Skeletal muscle satellite cell (primary cell): ENCODE measurements around the gene NRAP.

Source experiments
- H3K27me3 ChIP-seq: 2 replicates; pipeline ENCODE4 v1.7.0; 2013; ENCODE audit warnings: low read length; ENCODE audit not compliant: control insufficient read depth, insufficient read depth
- H3K36me3 ChIP-seq: 2 replicates; pipeline ENCODE4 v1.7.0; 2013; ENCODE audit warnings: mild to moderate bottlenecking, control low read depth, low read length; ENCODE audit not compliant: insufficient read depth
- H3K4me1 ChIP-seq: 2 replicates; pipeline ENCODE4 v1.7.0; 2013; ENCODE audit warnings: low read length; ENCODE audit not compliant: control insufficient read depth, insufficient read depth
- H3K4me2 ChIP-seq: 2 replicates; pipeline ENCODE4 v1.7.0; 2013; ENCODE audit warnings: mild to moderate bottlenecking, low read length
- H3K4me3 ChIP-seq: 2 replicates; pipeline ENCODE4 v1.7.0; 2013; ENCODE audit warnings: low read length
- H3K9ac ChIP-seq: 2 replicates; pipeline ENCODE4 v1.7.0; 2013; ENCODE audit warnings: mild to moderate bottlenecking, low read depth, low read length, moderate library complexity
- H3K9me3 ChIP-seq: replicated peaks from 2 replicates; pipeline ENCODE4 v1.7.0; 2013; ENCODE audit warnings: mild to moderate bottlenecking, control low read depth, low read length

The NRAP gene

DNA sequence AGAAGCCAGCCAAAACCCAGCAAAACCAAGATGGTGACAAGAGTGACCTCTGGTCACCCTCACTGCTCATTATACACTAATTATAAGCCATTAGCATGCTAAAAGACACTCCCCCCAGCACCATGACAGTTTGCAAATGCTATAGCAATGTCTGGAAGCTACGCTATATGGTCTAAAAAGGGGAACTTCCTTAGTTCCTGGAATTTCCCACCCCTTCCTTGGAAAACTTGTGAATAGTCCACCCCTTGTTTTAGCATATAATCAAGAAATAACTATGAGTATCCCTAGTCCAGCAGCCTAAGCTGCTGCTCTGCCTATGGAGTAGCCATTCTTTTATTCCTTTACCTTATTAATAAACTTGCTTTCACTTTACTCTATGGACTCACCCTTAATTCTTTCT is 31.9 kb upstream of the NRAP start:
- Histone ChIP-seq H3K36me3 (peaks cover 22% of the 10 kb centered on the region), H3K9me3 (peaks cover 2% of the 10 kb centered on the region)

DNA sequence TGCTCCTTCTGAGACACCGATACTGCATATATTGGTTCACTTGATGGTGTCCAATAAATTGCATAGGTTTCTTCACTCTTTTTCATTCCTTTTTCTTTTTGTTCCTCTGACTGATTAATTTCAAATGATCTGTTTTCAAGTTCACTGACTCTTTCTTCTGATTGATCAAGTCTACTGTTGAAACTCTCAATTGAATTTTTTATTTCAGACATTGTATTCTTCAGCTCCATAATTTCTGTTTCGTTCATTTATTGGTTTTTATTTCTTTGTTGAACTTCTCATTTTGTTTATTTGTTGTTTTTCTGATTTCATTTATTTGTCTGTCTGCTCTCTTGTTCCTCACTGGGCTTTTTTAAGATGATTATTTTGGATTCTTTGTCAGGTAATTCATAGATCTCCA is 29.5 kb upstream of the NRAP start:
- Histone ChIP-seq H3K4me1 (no peaks in the 10 kb centered on the region), H3K9ac (no peak overlapping the region), H3K4me2 (no peak overlapping the region), H3K9me3 (peaks cover 2% of the 10 kb centered on the region), H3K4me3 (no peak overlapping the region), H3K27me3 (no peaks in the 10 kb centered on the region), H3K36me3 (peaks cover 16% of the 10 kb centered on the region)

More for the DNA sequence above, 31.9 kb upstream of the NRAP start:
- Histone ChIP-seq H3K4me3 (no peak overlapping the region), H3K4me2 (no peak overlapping the region), H3K27me3 (no peaks in the 10 kb centered on the region), H3K9ac (no peak overlapping the region), H3K4me1 (no peaks in the 10 kb centered on the region)

DNA sequence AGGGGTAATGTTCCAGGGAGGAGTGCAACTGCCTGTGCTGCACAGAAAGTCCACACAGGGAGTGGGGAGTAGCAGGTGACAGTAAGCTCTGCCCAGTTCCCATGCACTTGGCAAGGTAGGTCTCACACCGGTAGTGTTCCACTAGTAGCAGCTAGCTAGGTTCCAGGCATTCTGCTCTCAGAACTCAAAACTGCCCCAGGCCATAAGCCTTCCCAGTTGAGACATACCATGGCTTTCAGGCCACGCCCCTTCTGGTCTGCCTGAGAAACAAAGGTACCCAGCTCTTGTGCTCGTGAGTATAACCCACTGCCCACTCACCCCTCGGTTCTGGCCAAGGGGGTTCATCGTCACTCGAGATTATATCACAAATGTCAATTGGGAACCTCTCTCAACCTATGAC is 28.4 kb upstream of the NRAP start:
- H3K9ac ChIP-seq: no peak overlapping the region
- H3K4me2 ChIP-seq: no peak overlapping the region
- no peaks in the 10 kb centered on the region for H3K27me3 ChIP-seq
- no peaks in the 10 kb centered on the region for H3K4me1 ChIP-seq
- no peak overlapping the region for H3K4me3 ChIP-seq
- peaks cover 2% of the 10 kb centered on the region for H3K9me3 ChIP-seq
- peaks cover 10% of the 10 kb centered on the region for H3K36me3 ChIP-seq

DNA sequence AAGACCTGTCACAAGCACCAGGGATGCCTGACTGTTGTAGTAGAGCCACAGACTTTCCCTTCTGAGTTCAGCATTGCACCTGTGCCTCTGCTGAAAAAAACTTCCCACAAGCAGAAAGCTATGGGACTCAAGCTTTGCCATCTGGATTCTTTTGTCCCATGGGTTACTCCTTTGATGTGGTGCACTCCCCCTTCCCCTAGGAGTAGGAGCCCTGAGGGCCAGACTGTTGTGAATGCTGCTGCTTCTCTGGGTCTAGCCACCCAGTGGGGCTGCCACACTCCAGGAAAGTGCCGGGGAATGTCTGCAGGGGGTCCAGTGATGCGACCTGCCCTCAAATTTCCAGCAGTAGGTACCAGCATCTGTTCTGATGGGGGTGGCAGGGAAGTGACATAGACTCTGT is 27.5 kb upstream of the NRAP start:
- Histone ChIP-seq H3K9me3 (peaks cover 2% of the 10 kb centered on the region), H3K4me1 (no peaks in the 10 kb centered on the region), H3K4me3 (no peak overlapping the region), H3K36me3 (peaks cover 10% of the 10 kb centered on the region), H3K9ac (no peak overlapping the region), H3K4me2 (no peak overlapping the region), H3K27me3 (no peaks in the 10 kb centered on the region)

DNA sequence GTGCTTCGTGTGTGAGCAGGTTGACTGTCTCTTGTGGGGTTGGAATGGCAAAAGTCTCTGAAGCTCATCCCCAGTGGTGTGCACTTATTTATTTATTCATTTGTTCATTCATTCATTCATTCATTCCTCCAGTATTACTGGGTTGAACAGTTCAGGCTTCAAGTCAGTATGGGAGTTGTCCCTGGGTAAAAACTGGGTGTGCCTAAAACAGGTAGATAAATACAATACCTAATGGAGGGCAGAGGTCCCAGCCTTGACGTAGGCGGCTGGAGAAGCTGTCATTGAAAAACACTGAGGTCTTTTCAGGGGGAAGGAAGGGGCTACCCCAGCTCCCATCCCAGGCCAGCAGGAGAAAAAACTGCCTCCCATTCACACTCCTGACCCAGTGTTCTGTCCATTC is 26.9 kb upstream of the NRAP start:
- H3K27me3 ChIP-seq: no peaks in the 10 kb centered on the region
- no peaks in the 10 kb centered on the region for H3K4me1 ChIP-seq
- H3K9ac ChIP-seq: no peak overlapping the region
- H3K4me2 ChIP-seq: no peak overlapping the region
- peaks cover 2% of the 10 kb centered on the region for H3K9me3 ChIP-seq
- H3K36me3 ChIP-seq: peaks cover 10% of the 10 kb centered on the region
- H3K4me3 ChIP-seq: no peak overlapping the region

DNA sequence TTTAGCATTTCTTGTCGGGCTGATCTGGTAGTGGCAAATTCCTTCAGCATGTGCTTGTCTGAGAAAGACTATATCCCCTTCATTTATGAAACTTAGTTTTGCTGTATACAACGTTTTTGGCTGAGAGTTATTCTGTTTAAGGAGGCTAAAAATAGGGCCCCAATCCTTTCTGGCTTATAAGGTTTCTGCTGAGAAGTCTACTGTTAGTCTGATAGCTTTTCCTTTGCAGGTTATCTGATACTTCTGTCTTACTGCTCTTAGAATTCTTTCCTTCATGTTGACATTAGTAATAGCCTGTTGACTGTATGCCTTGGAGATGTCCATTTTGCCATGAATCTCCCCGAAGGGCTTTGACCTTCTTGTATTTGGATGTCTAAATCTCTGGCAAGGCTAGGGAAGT is 25.7 kb upstream of the NRAP start:
- Histone ChIP-seq H3K9me3 (peaks cover 2% of the 10 kb centered on the region), H3K27me3 (no peaks in the 10 kb centered on the region), H3K4me2 (no peak overlapping the region), H3K4me3 (no peak overlapping the region), H3K36me3 (peaks cover 10% of the 10 kb centered on the region), H3K9ac (no peak overlapping the region), H3K4me1 (no peaks in the 10 kb centered on the region)

DNA sequence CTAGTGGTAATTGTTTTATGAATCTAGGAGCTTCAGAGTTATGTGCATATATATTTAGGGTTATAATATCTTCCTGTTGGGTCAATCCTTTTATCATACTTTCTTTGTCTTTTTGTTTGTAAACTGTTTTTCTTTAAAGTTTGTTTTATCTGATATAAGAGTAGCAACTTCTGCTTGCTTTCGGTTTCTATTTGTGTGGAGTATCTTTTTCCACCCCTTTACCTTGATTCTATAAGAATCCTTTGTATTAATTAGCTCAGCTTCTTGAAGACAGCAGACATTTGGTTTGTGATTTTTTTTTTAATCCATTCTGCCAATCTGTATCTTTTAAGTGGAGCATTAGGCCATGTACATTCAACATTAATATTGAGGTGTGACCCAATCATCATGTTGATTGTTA is 25.2 kb upstream of the NRAP start:
- Histone ChIP-seq H3K4me1 (no peaks in the 10 kb centered on the region), H3K9me3 (peaks cover 2% of the 10 kb centered on the region), H3K27me3 (no peaks in the 10 kb centered on the region), H3K9ac (no peak overlapping the region), H3K4me2 (no peak overlapping the region), H3K4me3 (no peak overlapping the region), H3K36me3 (peaks cover 10% of the 10 kb centered on the region)

DNA sequence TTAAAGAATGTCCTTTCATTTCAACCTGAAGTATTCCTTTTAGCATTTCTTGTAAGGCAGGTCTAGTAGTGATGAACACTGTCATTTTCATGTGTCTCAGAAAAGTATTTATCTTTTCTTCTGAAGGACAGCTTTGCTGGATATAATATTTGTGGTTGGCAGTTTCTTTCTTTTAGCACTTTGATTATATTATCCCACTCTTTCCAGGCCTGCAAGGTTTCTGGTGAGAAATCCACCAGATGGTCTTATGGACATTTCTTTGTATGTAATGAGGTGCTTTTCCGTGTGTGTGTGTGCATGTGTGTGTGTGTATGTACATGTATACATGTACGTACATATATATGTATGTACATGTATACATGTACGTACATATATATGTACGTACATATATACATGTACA is 23.2 kb upstream of the NRAP start:
- Histone ChIP-seq H3K4me1 (no peaks in the 10 kb centered on the region), H3K36me3 (peaks cover 4% of the 10 kb centered on the region), H3K4me3 (no peak overlapping the region), H3K27me3 (no peaks in the 10 kb centered on the region), H3K9me3 (no peaks in the 10 kb centered on the region), H3K9ac (no peak overlapping the region), H3K4me2 (no peak overlapping the region)

DNA sequence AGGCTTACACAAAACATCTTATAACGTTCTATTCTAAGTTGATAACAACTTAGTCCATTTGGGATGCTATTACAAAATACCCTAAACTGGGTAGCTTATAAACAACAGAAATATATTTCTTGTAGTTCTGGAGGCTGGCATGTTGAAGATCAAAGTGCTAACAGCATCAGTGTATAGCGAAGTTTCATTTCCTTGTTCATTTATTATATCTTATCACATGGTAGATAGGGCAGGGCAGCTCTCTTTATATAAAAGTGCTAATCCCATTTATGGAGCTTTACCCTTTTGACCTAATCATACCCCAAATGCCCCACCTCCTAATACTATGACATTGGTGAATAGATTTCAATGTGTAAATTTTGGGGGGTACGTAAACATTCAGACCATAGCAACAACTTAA is 22.2 kb upstream of the NRAP start:
- H3K9me3 ChIP-seq: no peaks in the 10 kb centered on the region
- no peak overlapping the region for H3K4me2 ChIP-seq
- H3K36me3 ChIP-seq: no peaks in the 10 kb centered on the region
- no peaks in the 10 kb centered on the region for H3K27me3 ChIP-seq
- peaks cover 2% of the 10 kb centered on the region for H3K4me1 ChIP-seq
- no peak overlapping the region for H3K9ac ChIP-seq
- H3K4me3 ChIP-seq: no peak overlapping the region

DNA sequence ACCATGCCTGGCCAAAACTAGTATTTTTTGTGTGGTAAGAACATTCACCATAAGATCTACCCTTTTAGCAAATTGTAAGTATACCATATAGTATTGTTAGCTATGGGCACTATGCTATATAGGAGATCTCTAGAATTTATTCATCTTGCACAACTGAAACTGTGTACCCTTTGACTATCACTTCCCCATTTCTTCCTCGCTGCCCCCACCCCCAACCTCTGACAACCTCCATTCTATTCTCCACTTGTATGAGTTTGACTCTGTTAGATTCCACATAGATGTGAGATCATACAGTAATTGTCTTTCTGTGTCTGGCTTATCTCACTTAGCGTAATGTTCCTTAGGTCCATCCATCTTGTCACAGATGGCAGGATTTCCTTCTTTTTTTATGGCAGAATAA is 19.5 kb upstream of the NRAP start:
- Histone ChIP-seq H3K9ac (no peak overlapping the region), H3K4me3 (no peak overlapping the region), H3K4me2 (no peak overlapping the region), H3K4me1 (peaks cover 12% of the 10 kb centered on the region), H3K36me3 (no peaks in the 10 kb centered on the region), H3K27me3 (no peaks in the 10 kb centered on the region), H3K9me3 (no peaks in the 10 kb centered on the region)

DNA sequence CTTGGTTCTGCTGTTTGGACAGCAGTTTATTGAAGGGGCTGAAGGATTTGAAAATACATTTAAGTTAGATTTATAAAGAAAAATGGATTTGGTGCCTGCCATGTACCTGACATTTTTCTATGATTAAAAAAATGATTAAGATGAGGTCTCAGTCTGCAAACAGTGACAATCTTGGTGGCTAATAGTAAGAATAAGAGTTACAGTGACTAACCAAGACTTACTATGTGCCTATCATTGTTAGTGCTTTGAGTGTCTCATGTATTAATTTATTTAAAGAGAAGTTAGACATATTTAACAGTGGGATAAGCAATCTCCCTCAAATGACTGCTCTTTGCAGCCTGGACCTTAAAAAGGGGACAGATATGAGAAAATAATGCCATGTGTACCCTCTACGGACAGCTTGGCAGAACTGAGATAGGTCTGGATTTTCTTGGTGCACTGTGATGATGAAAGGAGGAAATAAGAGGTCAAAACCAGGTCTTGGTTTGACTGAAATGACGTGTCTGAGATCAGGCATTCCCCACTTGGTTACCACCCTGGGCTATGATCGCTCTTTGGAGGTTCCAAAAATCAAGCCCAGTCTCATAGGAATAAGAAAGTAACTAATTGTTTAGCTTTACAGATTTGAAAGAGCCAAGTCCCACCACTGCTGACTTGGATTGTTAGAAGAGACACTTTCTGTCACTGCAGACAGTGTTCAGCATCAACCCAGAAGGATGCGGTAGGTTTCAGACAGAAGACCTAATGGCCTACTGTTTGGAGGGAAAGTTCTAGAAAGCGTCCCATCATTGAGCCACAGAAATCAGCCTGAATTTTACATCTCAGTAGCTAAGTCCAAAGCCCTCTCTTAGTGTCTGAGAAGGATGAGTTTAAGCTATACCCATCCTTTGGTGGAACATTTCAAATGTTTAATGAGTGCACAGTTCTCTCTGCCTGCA is 18.0 kb upstream of the NRAP start:
- peak overlapping the region; percentile 97 for H3K4me2 ChIP-seq
- H3K27me3 ChIP-seq: no peaks in the 10 kb centered on the region
- no peaks in the 10 kb centered on the region for H3K36me3 ChIP-seq
- peak overlapping the region; percentile 96 for H3K9ac ChIP-seq
- H3K9me3 ChIP-seq: no peaks in the 10 kb centered on the region
- H3K4me1 ChIP-seq: peaks cover 12% of the 10 kb centered on the region
- H3K4me3 ChIP-seq: peak overlapping the region; percentile 99
